ENCODE results near the gene MT1H.

The MT1H gene

DNA sequence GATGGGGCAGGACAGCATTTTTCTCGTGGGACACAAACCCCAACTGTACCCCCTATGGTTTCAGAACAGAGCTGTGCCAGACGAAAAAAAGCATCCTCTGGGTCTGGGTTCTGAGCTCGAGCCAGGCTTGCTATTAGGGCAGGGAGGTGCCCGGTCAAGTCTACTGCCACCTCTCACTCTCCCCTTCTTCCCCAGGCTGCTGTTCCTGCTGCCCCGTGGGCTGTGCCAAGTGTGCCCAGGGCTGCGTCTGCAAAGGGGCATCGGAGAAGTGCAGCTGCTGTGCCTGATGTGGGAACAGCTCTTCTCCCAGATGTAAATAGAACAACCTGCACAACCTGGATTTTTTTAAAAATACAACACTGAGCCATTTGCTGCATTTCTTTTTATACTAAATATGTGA, 42.9 kb upstream of the MT1H start:
- TF ChIP-seq, protein P1, sequence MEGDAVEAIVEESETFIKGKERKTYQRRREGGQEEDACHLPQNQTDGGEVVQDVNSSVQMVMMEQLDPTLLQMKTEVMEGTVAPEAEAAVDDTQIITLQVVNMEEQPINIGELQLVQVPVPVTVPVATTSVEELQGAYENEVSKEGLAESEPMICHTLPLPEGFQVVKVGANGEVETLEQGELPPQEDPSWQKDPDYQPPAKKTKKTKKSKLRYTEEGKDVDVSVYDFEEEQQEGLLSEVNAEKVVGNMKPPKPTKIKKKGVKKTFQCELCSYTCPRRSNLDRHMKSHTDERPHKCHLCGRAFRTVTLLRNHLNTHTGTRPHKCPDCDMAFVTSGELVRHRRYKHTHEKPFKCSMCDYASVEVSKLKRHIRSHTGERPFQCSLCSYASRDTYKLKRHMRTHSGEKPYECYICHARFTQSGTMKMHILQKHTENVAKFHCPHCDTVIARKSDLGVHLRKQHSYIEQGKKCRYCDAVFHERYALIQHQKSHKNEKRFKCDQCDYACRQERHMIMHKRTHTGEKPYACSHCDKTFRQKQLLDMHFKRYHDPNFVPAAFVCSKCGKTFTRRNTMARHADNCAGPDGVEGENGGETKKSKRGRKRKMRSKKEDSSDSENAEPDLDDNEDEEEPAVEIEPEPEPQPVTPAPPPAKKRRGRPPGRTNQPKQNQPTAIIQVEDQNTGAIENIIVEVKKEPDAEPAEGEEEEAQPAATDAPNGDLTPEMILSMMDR (conservative IDR thresholded peaks at IDR 0.05; ENCODE audit: low read length): no peak
- H3K4me3 ChIP-seq (ENCODE audit: low read length): peak overlapping the region; percentile 74

DNA sequence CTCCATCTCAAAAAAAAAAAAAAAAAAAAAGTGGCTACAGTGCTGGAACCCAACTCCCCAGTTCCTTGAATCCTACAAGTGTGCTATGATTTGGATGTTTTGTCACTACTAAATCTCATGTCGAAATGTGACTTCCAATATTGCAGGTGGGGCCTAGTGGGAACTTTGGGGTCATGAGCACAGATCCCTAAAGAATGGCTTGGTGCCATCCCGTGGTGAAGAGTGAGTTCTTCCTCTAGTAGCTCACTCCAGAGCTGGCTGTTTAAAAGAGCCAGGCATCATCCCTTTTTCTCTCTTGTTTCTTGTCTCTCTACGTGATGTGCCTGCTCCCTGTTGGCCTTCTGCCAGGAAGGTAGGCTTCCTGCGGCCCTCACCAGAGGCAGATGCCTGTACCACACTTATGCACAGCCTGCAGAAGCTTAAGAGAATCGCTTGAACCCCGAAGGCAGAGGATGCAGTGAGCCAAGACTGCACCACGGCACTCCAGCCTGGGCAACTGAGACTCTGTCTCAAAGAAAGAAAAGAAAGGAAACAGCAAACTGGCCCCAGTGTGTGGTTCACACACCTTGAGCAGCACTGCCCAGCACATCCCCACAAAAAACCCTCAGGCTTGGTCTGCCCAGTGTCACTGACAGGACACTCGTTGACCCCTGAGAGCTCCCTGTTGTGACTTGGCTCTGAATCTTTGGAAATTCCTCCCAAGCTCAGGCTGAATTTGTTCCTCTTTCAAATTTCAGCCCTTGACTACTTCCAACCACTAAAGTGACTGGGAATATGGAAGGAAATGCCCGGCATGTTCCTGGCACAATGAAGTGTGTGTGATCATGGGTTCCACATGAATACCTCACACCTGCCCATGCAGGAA, 40.9 kb upstream of the MT1H start:
- H3K4me3 ChIP-seq (ENCODE audit: low read length): no peak overlapping the region
- DNase-seq (ENCODE audit: low read depth): peak; percentile 14
- TF ChIP-seq, protein P1 (conservative IDR thresholded peaks at IDR 0.05; ENCODE audit: low read length): no peak

More for the DNA sequence above, 42.9 kb upstream of the MT1H start:
- DNase-seq (ENCODE audit: low read depth): no peak

DNA sequence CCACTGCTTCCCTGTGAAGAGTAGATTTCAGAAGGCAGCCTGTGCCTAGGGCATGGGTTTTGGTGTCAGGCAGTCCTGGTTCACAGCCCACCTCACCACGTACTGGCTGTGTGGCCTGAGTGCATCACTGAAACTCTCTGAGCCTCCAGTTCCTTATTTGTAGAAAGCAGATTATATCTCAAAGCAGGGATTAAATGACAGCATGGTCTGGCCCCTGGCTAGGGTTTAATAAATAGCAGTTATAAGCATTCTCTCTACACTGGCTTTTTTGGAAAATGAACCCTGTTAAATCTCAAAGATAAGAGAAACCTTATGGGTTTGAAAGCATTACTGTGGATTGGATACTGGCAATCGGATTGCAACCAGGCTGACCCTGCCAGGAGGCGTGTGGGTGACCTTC, 40.1 kb upstream of the MT1H start:
- DNase-seq (ENCODE audit: low read depth): no peak
- H3K4me3 ChIP-seq (ENCODE audit: low read length): no peak overlapping the region
- TF ChIP-seq, protein P1 (conservative IDR thresholded peaks at IDR 0.05; ENCODE audit: low read length): no peak

DNA sequence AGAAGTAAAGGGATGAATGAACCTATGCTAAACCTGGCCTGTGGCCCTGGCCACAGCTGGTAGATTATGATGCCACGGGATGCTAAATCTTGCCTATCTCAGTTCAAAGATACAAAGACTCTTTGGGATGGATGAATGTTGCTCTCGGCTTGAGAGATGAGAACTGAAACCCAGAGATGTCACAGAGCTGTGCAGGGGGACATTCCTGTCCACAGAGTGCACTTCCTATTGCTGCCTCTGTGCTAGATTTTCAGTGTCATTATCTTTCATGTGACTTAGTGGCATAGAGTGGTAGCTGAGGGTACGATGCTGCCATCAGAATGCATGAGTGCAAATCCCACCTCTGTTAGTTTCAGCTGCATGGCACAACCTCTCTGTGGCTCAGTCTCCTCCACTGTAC, 39.5 kb upstream of the MT1H start:
- no peak for DNase-seq (ENCODE audit: low read depth)
- no peak overlapping the region for H3K4me3 ChIP-seq (ENCODE audit: low read length)
- TF ChIP-seq, protein P1 (conservative IDR thresholded peaks at IDR 0.05; ENCODE audit: low read length): no peak

DNA sequence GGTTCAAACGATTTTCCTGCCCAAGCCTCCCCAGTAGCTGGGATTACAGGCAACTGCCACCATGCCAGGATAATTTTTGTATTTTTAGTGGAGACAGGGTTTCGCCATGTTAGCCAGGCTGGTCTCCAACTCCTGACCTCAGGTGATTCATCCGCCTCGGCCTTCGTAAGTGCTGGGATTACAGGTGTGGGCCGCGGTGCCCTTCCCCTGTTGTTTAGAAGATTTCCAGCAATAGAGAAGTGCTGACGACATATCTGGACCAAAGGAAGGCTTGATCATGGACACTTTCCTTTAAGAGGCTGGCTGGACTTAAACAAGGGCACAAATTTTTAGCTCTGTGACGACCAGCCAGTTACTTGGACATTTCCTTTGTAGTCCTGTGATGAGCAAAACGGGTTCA, 38.4 kb upstream of the MT1H start:
- H3K4me3 ChIP-seq (ENCODE audit: low read length): no peak overlapping the region
- no peak for DNase-seq (ENCODE audit: low read depth)
- TF ChIP-seq, protein P1 (conservative IDR thresholded peaks at IDR 0.05; ENCODE audit: low read length): no peak

DNA sequence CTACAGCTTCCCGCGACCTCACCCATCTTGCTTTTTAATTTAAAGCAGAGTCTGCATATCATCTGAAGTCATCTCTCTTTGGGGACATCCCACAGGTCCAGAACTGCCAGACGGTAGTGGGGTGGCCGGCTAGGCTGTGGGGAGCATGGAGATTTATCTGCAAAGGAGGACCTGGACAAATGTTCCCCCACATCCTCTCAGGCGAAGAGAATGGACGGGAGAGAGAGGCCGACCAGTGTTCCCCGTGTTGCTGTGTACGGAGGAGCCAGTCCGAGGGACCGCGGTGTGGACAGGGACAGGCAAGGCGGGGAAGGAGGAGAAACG, 37.8 kb upstream of the MT1H start:
- H3K4me3 ChIP-seq (ENCODE audit: low read length): peak overlapping the region; percentile 60
- DNase-seq (ENCODE audit: low read depth): no peak
- TF ChIP-seq, protein P1 (conservative IDR thresholded peaks at IDR 0.05; ENCODE audit: low read length): no peak

DNA sequence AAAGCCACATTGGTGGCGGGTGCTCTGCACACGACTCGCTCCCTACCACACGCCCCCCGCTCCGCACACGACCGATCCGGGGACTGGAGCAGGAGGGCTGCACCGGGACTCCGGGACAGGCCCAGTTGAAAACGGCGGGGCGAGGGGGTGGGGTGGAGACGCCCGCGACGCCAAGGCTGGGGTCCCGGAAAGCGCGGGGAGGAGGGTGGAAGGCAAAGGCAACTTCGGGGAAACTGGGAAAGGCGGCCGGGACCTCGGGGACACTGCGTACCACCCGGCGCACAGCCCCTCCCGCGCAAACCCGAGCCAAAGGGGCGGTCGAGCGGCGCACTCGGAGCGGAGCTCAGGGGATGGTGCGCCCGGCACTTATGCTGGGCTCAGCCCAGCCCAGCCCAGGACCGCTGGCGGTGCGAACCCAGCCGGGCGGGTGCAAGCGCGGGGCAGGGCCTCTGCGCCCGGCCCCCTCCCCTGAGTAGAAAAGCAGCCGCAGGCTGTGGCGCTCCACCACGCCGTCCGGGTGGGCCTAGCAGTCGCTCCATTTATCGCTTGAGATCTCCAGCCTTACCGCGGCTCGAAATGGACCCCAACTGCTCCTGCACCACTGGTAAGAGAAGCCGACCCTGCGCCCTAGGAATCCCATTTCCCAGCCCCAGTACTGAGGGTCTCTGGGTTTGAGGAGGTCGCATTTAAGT, 37.3 kb upstream of the MT1H start, which contains the start of gene MT1M:
TSS of gene MT1M (plus strand) at position 504 of the 692 bp plus-strand sequence. CDS start at position 577, 73 bp downstream.
- TF ChIP-seq, protein P1 (conservative IDR thresholded peaks at IDR 0.05; ENCODE audit: low read length): no peak
- peak within 1 kb of the TSS; percentile 60 for H3K4me3 ChIP-seq (ENCODE audit: low read length)
- DNase-seq (ENCODE audit: low read depth): no peak
